ENCODE data around the gene PADI2. TPM values are rescaled to one million over a fixed set of nuclear protein-coding genes. Genes with fewer than 3 reads are reported as not detected.

The PADI2 gene
- total and polyA plus RNA-seq, 2 of the 8 experiments (the other 6 are each of a cell fraction or from before 2014, with no cell fraction given), result 1.6 to 7.5 TPM

- no peak for TF ChIP-seq YY1 (IDR thresholded peaks at IDR 0.05; ENCODE audit: low read depth, low read length)
- TF ChIP-seq RAD21 (IDR thresholded peaks at IDR 0.05 in 1 of 2, conservative IDR thresholded peaks at IDR 0.05 in 1 of 2; ENCODE audit: low read depth in 2 of 2, low read length in 2 of 2), result no peak
- TF ChIP-seq CREB1 (IDR thresholded peaks at IDR 0.05), result no peak
- no peak for TF ChIP-seq TAF1 (IDR thresholded peaks at IDR 0.05; ENCODE audit: low read depth, low read length)
These were observed 14.5 kb downstream of the PADI2 start (continued) for GRCh38 chr1:17104782-17105181.
